GM18861 (cell line): ENCODE data around the gene PIK3C2A.

ENCODE experiments used
- ATAC-seq: cut with Tn5 transposase; IDR thresholded peaks from one replicate; pipeline ENCODE4 v1.9.1; 2021; ENCODE audit not compliant: unreplicated experiment

The PIK3C2A gene

GRCh38 chr11:17162376-17162775 lies 45.4 kb downstream of the PIK3C2A start:
- no peak for ATAC-seq

- ATAC-seq: no peak
Measured at GRCh38 chr11:17161515-17161914, 46.3 kb downstream of the PIK3C2A start.

- ATAC-seq: no peak
Measured at GRCh38 chr11:17159441-17159840, 48.3 kb downstream of the PIK3C2A start.
